Measurements from ENCODE around the gene FBXL19. TPM values are rescaled to one million over a fixed set of nuclear protein-coding genes. Genes with fewer than 3 reads are reported as not detected.

Gene FBXL19
- total RNA-seq, 6 experiments from 2014 or later: 21.9 to 25.8 (median 23.4) TPM

DNA sequence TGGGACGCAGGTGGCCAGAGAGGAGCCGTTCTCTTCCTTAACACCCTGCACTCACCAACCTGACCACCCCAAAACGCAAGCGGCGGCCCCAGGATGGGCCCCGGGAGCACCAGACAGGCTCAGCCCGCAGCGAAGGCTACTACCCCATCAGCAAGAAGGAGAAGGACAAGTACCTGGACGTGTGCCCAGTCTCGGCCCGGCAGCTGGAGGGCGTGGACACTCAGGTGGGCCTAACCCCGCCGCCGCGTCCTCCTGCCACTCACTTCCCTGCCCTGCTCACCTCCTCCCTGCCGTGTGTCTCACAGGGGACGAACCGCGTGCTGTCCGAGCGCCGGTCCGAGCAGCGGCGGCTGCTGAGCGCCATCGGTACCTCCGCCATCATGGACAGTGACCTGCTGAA lies 57.1 kb downstream of the FBXL19 start:
- Mint-ChIP-seq H3K27ac (no peak overlapping the region), H3K4me1 (ENCODE audit: low read depth) (peaks cover 10% of the 10 kb centered on the region; the same call in 1 of the 2 replicates), H3K27me3 (ENCODE audit: insufficient read depth) (peaks cover 22% of the 10 kb centered on the region), H3K9me3 (no peaks in the 10 kb centered on the region), H3K36me3 (ENCODE audit: low read depth) (peaks cover 15% of the 10 kb centered on the region), H3K4me3 (no peak overlapping the region)
- TF ChIP-seq, protein P1, sequence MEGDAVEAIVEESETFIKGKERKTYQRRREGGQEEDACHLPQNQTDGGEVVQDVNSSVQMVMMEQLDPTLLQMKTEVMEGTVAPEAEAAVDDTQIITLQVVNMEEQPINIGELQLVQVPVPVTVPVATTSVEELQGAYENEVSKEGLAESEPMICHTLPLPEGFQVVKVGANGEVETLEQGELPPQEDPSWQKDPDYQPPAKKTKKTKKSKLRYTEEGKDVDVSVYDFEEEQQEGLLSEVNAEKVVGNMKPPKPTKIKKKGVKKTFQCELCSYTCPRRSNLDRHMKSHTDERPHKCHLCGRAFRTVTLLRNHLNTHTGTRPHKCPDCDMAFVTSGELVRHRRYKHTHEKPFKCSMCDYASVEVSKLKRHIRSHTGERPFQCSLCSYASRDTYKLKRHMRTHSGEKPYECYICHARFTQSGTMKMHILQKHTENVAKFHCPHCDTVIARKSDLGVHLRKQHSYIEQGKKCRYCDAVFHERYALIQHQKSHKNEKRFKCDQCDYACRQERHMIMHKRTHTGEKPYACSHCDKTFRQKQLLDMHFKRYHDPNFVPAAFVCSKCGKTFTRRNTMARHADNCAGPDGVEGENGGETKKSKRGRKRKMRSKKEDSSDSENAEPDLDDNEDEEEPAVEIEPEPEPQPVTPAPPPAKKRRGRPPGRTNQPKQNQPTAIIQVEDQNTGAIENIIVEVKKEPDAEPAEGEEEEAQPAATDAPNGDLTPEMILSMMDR (IDR thresholded peaks at IDR 0.05): no peak
- no peak for DNase-seq

- Mint-ChIP-seq H3K9me3 (no peaks in the 10 kb centered on the region), H3K36me3 (ENCODE audit: low read depth) (peaks cover 11% of the 10 kb centered on the region), H3K4me1 (ENCODE audit: low read depth) (peaks cover 15% of the 10 kb centered on the region; the same call in 1 of the 2 replicates), H3K27ac (no peak overlapping the region), H3K4me3 (no peak overlapping the region), H3K27me3 (ENCODE audit: insufficient read depth) (peaks cover 22% of the 10 kb centered on the region)
- TF ChIP-seq, protein P1 (IDR thresholded peaks at IDR 0.05): no peak
- DNase-seq: no peak
Observed at GRCh38 chr16:30980959-30981358, 57.6 kb downstream of the FBXL19 start.

DNA sequence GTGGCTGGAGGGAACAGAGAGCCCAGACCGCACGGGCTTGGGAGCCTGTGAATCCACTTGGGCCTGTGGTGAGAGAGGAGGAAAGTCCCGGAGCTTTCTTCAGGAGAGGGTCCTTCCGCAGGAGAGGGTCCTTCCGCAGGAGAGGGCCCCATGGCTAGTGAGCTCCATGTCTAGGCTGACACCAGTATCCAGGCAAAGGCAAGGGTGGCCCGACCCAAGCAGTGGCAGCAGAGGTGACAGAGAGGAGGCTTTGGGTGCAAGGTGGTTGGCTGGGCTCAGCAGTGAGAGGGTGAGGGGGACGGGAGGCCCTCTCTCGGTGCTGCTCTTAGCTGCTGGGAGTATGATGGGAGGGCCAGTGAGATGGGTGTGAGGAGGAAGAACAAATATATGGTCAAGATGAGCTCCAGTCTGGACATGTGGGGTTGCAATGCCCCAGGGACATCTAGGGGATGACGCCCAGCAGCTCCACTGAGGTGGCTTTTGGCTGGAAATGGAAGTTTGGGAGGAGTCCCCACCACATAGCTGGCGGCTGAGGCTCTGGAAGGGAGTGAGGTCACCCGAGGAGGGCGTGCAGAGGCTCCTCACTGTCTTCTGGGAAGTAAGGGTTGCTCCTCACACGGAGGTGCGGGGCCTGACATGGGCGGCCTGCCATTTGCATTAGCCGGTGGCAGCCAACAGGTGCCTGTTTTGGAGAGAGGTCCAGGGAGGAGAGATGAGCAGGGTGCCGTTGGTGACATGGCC lies 59.3 kb downstream of the FBXL19 start:
- DNase-seq: no peak
- peak overlapping the region; percentile 59 for H3K27ac Mint-ChIP-seq
- no peaks in the 10 kb centered on the region; the same call in 1 of the 2 replicates for H3K36me3 Mint-ChIP-seq (ENCODE audit: low read depth)
- peaks cover 17% of the 10 kb centered on the region for H3K27me3 Mint-ChIP-seq (ENCODE audit: insufficient read depth)
- TF ChIP-seq, protein P1 (IDR thresholded peaks at IDR 0.05): no peak
- no peaks in the 10 kb centered on the region for H3K9me3 Mint-ChIP-seq
- peaks cover 21% of the 10 kb centered on the region for H3K4me1 Mint-ChIP-seq (ENCODE audit: low read depth)
- H3K4me3 Mint-ChIP-seq: peak overlapping the region; percentile 11; the same call in 1 of the 2 replicates

GRCh38 chr16:30983289-30983889 lies 60.0 kb downstream of the FBXL19 start:
- TF ChIP-seq, protein P1 (IDR thresholded peaks at IDR 0.05): no peak
- no peak for DNase-seq
- no peaks in the 10 kb centered on the region for H3K9me3 Mint-ChIP-seq
- no peak overlapping the region; the same call in 1 of the 2 replicates for H3K4me3 Mint-ChIP-seq
- peaks cover 17% of the 10 kb centered on the region for H3K27me3 Mint-ChIP-seq (ENCODE audit: insufficient read depth)
- H3K4me1 Mint-ChIP-seq (ENCODE audit: low read depth): peaks cover 21% of the 10 kb centered on the region
- H3K36me3 Mint-ChIP-seq (ENCODE audit: low read depth): no peaks in the 10 kb centered on the region; the same call in 1 of the 2 replicates
- peak overlapping the region; percentile 59 for H3K27ac Mint-ChIP-seq

- TF ChIP-seq, protein P1 (IDR thresholded peaks at IDR 0.05): no peak
- no peaks in the 10 kb centered on the region for H3K9me3 Mint-ChIP-seq
- H3K4me3 Mint-ChIP-seq: no peak overlapping the region
- no peak overlapping the region for H3K27ac Mint-ChIP-seq
- H3K36me3 Mint-ChIP-seq (ENCODE audit: low read depth): no peaks in the 10 kb centered on the region
- H3K4me1 Mint-ChIP-seq (ENCODE audit: low read depth): peaks cover 21% of the 10 kb centered on the region
- H3K27me3 Mint-ChIP-seq (ENCODE audit: insufficient read depth): peaks cover 17% of the 10 kb centered on the region
- DNase-seq: no peak
Observed at GRCh38 chr16:30983898-30984610, 60.7 kb downstream of the FBXL19 start.

Data from HFFc6 (cell line).